RWPE2 (cell line): Measurements from ENCODE around the gene MRPL53.

Experiments used
- ATAC-seq: fragments of 200-7000 bp; cut with Tn5 transposase; 3 replicates; pipeline ENCODE4 v1.9.1; 2021; ENCODE audit warnings: low read depth
- DNase-seq: peaks from one replicate; pipeline ENCODE4 v3.0.0-alpha.2; 2020; ENCODE audit warnings: low spot score
- H3K27ac ChIP-seq: fragments of 450-650 bp; 2 replicates; pipeline ENCODE4 v1.5.1; 2017; ENCODE audit warnings: mild to moderate bottlenecking; ENCODE audit not compliant: poor library complexity, severe bottlenecking
- H3K27me3 ChIP-seq: fragments of 250-450 bp; sonication (Bioruptor Pico); 2 replicates; pipeline ENCODE4 v1.5.1; 2021; ENCODE audit warnings: mild to moderate bottlenecking, moderate library complexity; ENCODE audit not compliant: insufficient read depth, poor library complexity, severe bottlenecking
- H3K36me3 ChIP-seq: fragments of 250-450 bp; sonication (Bioruptor Pico); 2 replicates; pipeline ENCODE4 v1.5.1; 2020; ENCODE audit warnings: low read depth, mild to moderate bottlenecking, moderate library complexity
- H3K4me1 ChIP-seq: fragments of 250-450 bp; sonication (Bioruptor Pico); 2 replicates; pipeline ENCODE4 v1.5.1; 2021; ENCODE audit warnings: mild to moderate bottlenecking, moderate library complexity; ENCODE audit not compliant: insufficient read depth, poor library complexity, severe bottlenecking
- H3K4me3 ChIP-seq: fragments of 250-450 bp; sonication (Bioruptor Pico); 2 replicates; pipeline ENCODE4 v1.5.1; 2021; ENCODE audit warnings: mild to moderate bottlenecking, moderate library complexity; ENCODE audit not compliant: severe bottlenecking
- H3K9me3 ChIP-seq: fragments of 250-450 bp; sonication (Bioruptor Pico); 2 replicates; pipeline ENCODE4 v1.5.1; 2021; ENCODE audit warnings: mild to moderate bottlenecking, moderate library complexity; ENCODE audit not compliant: severe bottlenecking
- CTCF ChIP-seq: fragments of 450-650 bp; IDR thresholded peaks from one replicate; pipeline ENCODE4 v1.5.1; 2017; ENCODE audit warnings: mild to moderate bottlenecking, moderate library complexity; ENCODE audit not compliant: poor library complexity, severe bottlenecking

MRPL53 gene

DNA sequence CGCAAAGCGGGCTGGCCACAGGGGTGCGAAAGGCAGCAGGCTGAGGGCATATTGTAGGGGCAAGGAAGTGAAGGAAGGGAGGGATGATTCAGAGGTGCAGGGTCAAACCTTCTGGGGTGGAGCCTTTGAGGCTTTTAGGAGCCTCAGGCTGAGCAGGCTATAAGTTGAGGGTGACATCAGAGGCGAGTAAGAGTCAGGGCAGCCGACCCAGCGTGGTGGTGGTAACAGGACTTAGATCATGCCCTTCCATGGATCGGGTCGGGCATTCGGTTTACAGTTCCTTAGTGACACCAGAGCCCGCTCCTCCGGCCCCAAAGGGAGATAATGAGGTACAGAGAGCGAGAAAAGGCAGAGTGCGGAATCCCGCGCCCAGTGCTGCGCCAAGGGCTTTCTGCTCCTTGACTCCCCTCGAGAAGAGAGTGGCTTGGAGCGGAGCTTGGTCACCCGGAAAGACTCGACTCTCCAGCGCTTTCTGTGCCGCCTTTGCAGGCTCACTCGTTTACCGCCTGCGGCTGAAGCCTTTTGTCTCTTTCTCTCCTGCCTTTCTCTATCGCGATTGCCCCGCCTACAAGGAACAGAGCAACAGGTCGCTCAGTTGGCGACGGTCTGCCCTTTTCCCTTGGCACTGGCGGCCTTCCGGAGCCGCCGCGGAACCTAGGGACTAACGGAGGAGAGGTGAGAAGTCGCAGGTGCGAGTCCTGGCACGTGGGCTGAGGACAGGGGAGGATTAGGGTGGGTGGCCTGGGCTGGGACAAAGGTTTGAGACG lies 26.2 kb upstream of the MRPL53 start:
- Histone ChIP-seq H3K9me3 (no peaks in the 10 kb centered on the region), H3K27ac (no peak overlapping the region), H3K4me1 (peaks cover 8% of the 10 kb centered on the region), H3K4me3 (peak overlapping the region; percentile 2), H3K36me3 (no peaks in the 10 kb centered on the region), H3K27me3 (peaks cover 14% of the 10 kb centered on the region)
- no peak for TF ChIP-seq CTCF
- ATAC-seq = peak; percentile 54
- DNase-seq = no peak

DNA sequence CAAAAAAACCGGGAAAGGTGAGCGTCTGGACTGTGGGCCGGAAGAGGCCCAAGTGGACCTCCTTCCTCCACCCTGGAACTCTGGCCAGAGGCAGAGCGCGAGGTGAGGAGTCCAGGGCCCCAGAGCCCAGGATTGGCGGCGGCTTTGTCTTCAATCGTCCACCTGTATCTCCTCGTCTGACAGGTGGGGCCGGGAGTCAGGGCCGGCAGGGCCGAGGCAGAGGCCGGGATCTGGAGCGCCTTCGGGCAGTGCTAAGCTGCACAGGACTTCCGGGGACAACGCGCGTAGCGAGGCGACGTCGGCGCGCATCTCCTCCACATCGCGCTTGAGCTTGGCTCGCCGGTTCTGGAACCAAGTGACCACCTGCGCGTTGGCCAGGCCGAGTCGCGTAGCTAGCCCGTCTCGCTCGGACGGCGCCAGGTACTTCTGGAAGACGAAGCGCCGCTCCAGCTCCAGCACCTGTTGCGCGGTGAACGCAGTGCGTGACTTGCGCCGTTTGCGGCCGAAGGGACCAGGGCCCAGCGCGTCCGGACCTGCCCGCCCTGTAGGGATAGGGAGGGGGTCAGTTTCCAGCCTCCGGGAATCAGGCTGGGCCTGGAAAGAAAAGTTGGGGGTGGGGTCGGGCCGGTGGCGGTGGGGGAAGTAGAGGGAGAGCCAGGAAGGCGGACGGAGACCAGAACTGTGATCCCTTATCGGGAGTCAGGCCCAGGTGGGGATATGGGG lies 25.5 kb upstream of the MRPL53 start:
- Histone ChIP-seq H3K9me3 (no peaks in the 10 kb centered on the region), H3K27ac (no peak overlapping the region), H3K4me3 (peak overlapping the region; percentile 2), H3K27me3 (peaks cover 14% of the 10 kb centered on the region), H3K4me1 (peaks cover 8% of the 10 kb centered on the region), H3K36me3 (peaks cover 3% of the 10 kb centered on the region; the same call in 1 of the 2 replicates)
- ATAC-seq = peak; percentile 24
- no peak for TF ChIP-seq CTCF
- no peak for DNase-seq

- no peak for TF ChIP-seq CTCF
- no peak overlapping the region for H3K27ac ChIP-seq
- H3K4me3 ChIP-seq = no peak overlapping the region
- DNase-seq (no peak), ATAC-seq (no peak)
- H3K27me3 ChIP-seq = peaks cover 14% of the 10 kb centered on the region
- peaks cover 8% of the 10 kb centered on the region for H3K36me3 ChIP-seq
- peaks cover 8% of the 10 kb centered on the region for H3K4me1 ChIP-seq
- no peaks in the 10 kb centered on the region for H3K9me3 ChIP-seq
These were observed 24.7 kb upstream of the MRPL53 start for GRCh38 chr2:74496997-74497776.

GRCh38 chr2:74495440-74495839 lies 23.0 kb upstream of the MRPL53 start:
- ATAC-seq = no peak

More at GRCh38 chr2:74495440-74495839, 23.0 kb upstream of the MRPL53 start:
- Histone ChIP-seq H3K36me3 (peaks cover 26% of the 10 kb centered on the region), H3K27ac (no peak overlapping the region), H3K9me3 (no peaks in the 10 kb centered on the region), H3K27me3 (peaks cover 14% of the 10 kb centered on the region), H3K4me3 (no peak overlapping the region), H3K4me1 (peaks cover 8% of the 10 kb centered on the region)
- TF ChIP-seq CTCF = no peak
- no peak for DNase-seq
